Ectodermal cell (in vitro differentiated cells): Measurements from ENCODE around the gene INSYN2A.

Experiments used
- H3K27ac ChIP-seq: 2 replicates; pipeline ENCODE4 v1.7.0; 2013; ENCODE audit warnings: mild to moderate bottlenecking, low read depth, low read length; ENCODE audit not compliant: insufficient read depth, poor library complexity, severe bottlenecking
- H3K27me3 ChIP-seq: 2 replicates; pipeline ENCODE4 v1.7.0; 2013; ENCODE audit warnings: mild to moderate bottlenecking, low read length; ENCODE audit not compliant: insufficient read depth, control insufficient read depth, poor library complexity, severe bottlenecking
- H3K36me3 ChIP-seq: one replicate; pipeline ENCODE4 v1.7.0; 2013; ENCODE audit warnings: low read length; ENCODE audit not compliant: control insufficient read depth, insufficient read depth
- H3K4me1 ChIP-seq: one replicate; pipeline ENCODE4 v1.7.0; 2013; ENCODE audit warnings: low read length; ENCODE audit not compliant: control insufficient read depth, insufficient read depth
- H3K4me3 ChIP-seq: 2 replicates; pipeline ENCODE4 v1.7.0; 2013; ENCODE audit warnings: low read depth, low read length, control low read depth; ENCODE audit not compliant: insufficient read depth
- H3K9me3 ChIP-seq: 2 replicates; pipeline ENCODE4 v1.7.0; 2013; ENCODE audit warnings: mild to moderate bottlenecking, low read length, moderate library complexity; ENCODE audit not compliant: control insufficient read depth
- WGBS, 2 experiments: methylation state at CpG; one replicate each; pipeline ENCODE4 v1.1.7; 2013; ENCODE audit warnings: missing lambda C conversion rate in 2 of 2; 5-methylcytosine and 5-hydroxymethylcytosine counted together

Gene INSYN2A

GRCh38 chr10:127221281-127221680 is 24.9 kb upstream of the INSYN2A start:
- 93 to 99% methylated on average over 3 of the region's 3 CpGs for WGBS, 2 experiments
- H3K36me3 ChIP-seq: no peaks in the 10 kb centered on the region

GRCh38 chr10:127218658-127219057 is 22.3 kb upstream of the INSYN2A start:
- no peaks in the 10 kb centered on the region for H3K27me3 ChIP-seq
- H3K9me3 ChIP-seq: peaks cover 3% of the 10 kb centered on the region
- H3K4me1 ChIP-seq: peaks cover 11% of the 10 kb centered on the region
- 92 to 98% methylated on average over 3 of the region's 3 CpGs for WGBS, 2 experiments
- H3K27ac ChIP-seq: no peak overlapping the region
- H3K36me3 ChIP-seq: no peaks in the 10 kb centered on the region
- H3K4me3 ChIP-seq: no peak overlapping the region

More at GRCh38 chr10:127221281-127221680, 24.9 kb upstream of the INSYN2A start:
- Histone ChIP-seq H3K4me1 (peaks cover 4% of the 10 kb centered on the region), H3K4me3 (no peak overlapping the region), H3K27me3 (no peaks in the 10 kb centered on the region), H3K27ac (no peak overlapping the region), H3K9me3 (peaks cover 3% of the 10 kb centered on the region)

GRCh38 chr10:127216786-127217185 is 20.4 kb upstream of the INSYN2A start:
- no peaks in the 10 kb centered on the region for H3K27me3 ChIP-seq
- WGBS, 2 experiments: 60 to 70% methylated on average over 3 of the region's 3 CpGs
- H3K27ac ChIP-seq: no peak overlapping the region
- H3K4me1 ChIP-seq: peaks cover 11% of the 10 kb centered on the region
- H3K9me3 ChIP-seq: peaks cover 3% of the 10 kb centered on the region
- no peak overlapping the region for H3K4me3 ChIP-seq
- no peaks in the 10 kb centered on the region for H3K36me3 ChIP-seq

- whole genome bisulfite sequencing, 2 experiments: 77 to 85% methylated on average over 5 of the region's 5 CpGs
- H3K36me3 ChIP-seq: no peaks in the 10 kb centered on the region
- H3K9me3 ChIP-seq: peaks cover 3% of the 10 kb centered on the region
- H3K27me3 ChIP-seq: no peaks in the 10 kb centered on the region
- H3K4me1 ChIP-seq: peaks cover 11% of the 10 kb centered on the region
- H3K4me3 ChIP-seq: no peak overlapping the region
- no peak overlapping the region for H3K27ac ChIP-seq
Observed at GRCh38 chr10:127216274-127216673, 19.9 kb upstream of the INSYN2A start.

GRCh38 chr10:127215866-127216265 is 19.5 kb upstream of the INSYN2A start:
- H3K9me3 ChIP-seq: peaks cover 3% of the 10 kb centered on the region
- H3K27ac ChIP-seq: no peak overlapping the region
- H3K36me3 ChIP-seq: no peaks in the 10 kb centered on the region
- H3K4me3 ChIP-seq: no peak overlapping the region
- H3K4me1 ChIP-seq: peaks cover 11% of the 10 kb centered on the region
- WGBS, 2 experiments: 16 to 18% methylated on average over 4 of the region's 4 CpGs
- no peaks in the 10 kb centered on the region for H3K27me3 ChIP-seq

DNA sequence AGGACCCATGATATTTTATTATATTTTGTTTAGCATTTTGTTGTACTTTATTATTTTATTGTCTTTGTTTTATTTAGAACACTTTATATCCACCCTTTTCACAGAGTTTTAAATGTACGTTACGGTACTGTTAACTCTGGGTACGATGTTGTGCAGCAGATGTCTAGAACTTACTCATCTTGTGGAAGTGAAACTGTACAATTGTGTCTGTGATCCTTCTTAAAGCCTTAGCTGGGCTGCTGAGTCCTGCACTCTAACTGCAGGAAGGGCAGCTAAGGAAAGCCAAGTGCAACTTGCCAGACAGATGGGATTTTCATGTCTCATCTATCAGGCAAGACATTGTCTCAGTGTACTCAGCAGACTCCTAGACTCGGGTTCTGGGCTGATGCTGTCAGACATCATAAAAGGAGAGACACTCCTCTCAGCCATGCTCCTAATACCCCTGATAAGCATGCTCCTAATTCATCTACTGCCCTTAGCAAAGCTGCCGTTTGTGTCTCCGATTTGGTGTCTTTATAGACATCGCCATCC is 14.6 kb upstream of the INSYN2A start:
- 94 to 96% methylated on average over 7 of the region's 7 CpGs for WGBS, 2 experiments
- Histone ChIP-seq H3K27ac (no peak overlapping the region), H3K36me3 (no peaks in the 10 kb centered on the region), H3K4me3 (no peak overlapping the region), H3K4me1 (peaks cover 4% of the 10 kb centered on the region), H3K27me3 (no peaks in the 10 kb centered on the region), H3K9me3 (no peaks in the 10 kb centered on the region)

GRCh38 chr10:127207081-127207480 is 10.7 kb upstream of the INSYN2A start:
- no peak overlapping the region for H3K4me3 ChIP-seq
- H3K36me3 ChIP-seq: no peaks in the 10 kb centered on the region
- no peak overlapping the region for H3K27ac ChIP-seq
- WGBS, 2 experiments: 88 to 91% methylated on average over 2 of the region's 2 CpGs
- no peaks in the 10 kb centered on the region for H3K9me3 ChIP-seq
- H3K4me1 ChIP-seq: no peaks in the 10 kb centered on the region
- H3K27me3 ChIP-seq: no peaks in the 10 kb centered on the region

GRCh38 chr10:127203067-127203466 is 6.7 kb upstream of the INSYN2A start:
- Histone ChIP-seq H3K4me3 (no peak overlapping the region), H3K27ac (no peak overlapping the region), H3K4me1 (no peaks in the 10 kb centered on the region), H3K27me3 (no peaks in the 10 kb centered on the region), H3K36me3 (no peaks in the 10 kb centered on the region), H3K9me3 (no peaks in the 10 kb centered on the region)
- whole genome bisulfite sequencing, 2 experiments: 94 to 98% methylated on average over 5 to 7 of the region's 7 CpGs

- no peaks in the 10 kb centered on the region for H3K9me3 ChIP-seq
- no peak overlapping the region for H3K27ac ChIP-seq
- no peaks in the 10 kb centered on the region for H3K36me3 ChIP-seq
- 92 to 97% methylated on average over 8 of the region's 8 CpGs for WGBS, 2 experiments
- peaks cover 6% of the 10 kb centered on the region for H3K4me1 ChIP-seq
- H3K27me3 ChIP-seq: peaks cover 24% of the 10 kb centered on the region
- H3K4me3 ChIP-seq: no peak overlapping the region
Observed at GRCh38 chr10:127200646-127201045, 4.3 kb upstream of the INSYN2A start.

GRCh38 chr10:127198721-127199120 is 2.3 kb upstream of the INSYN2A start:
- peaks cover 43% of the 10 kb centered on the region for H3K27me3 ChIP-seq
- no peaks in the 10 kb centered on the region for H3K36me3 ChIP-seq
- 94 to 100% methylated on average over 1 to 2 of the region's 2 CpGs for WGBS, 2 experiments

DNA sequence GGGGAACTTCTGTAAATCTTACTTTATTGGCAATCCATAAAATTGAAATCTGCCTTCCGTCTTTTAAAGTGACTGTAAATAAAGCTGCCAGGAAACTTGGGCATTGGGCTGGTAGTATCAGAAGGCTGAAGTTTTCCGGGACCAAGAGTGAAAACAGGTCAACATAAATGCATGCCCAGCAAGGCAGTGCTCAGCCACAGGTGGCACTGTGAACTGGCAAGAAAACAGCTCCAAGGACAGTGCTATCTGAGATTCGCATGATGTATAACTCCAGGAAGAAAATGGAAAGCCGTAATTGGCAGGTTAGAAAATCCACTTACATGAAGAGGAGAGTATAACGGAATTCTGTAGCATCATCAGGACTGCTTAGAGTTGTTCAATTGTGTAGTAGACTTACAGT is 1.9 kb upstream of the INSYN2A start:
- H3K9me3 ChIP-seq: no peaks in the 10 kb centered on the region
- no peak overlapping the region for H3K4me3 ChIP-seq
- no peak overlapping the region for H3K27ac ChIP-seq
- peaks cover 47% of the 10 kb centered on the region for H3K27me3 ChIP-seq
- H3K36me3 ChIP-seq: no peaks in the 10 kb centered on the region
- 92% methylated on average over 5 of the region's 5 CpGs for WGBS, 2 experiments
- H3K4me1 ChIP-seq: peaks cover 6% of the 10 kb centered on the region

More at GRCh38 chr10:127198721-127199120, 2.3 kb upstream of the INSYN2A start:
- Histone ChIP-seq H3K9me3 (no peaks in the 10 kb centered on the region), H3K4me1 (peaks cover 6% of the 10 kb centered on the region), H3K4me3 (no peak overlapping the region), H3K27ac (no peak overlapping the region)
